Liver (tissue), 3 donors: ENCODE measurements around the gene OLIG2.

ENCODE experiments used
- ATF3 ChIP-seq: IDR thresholded peaks from 2 replicates; pipeline ENCODE4 v1.6.1; 2016; ENCODE audit warnings: antibody characterized with exemption
- CTCF ChIP-seq: fragments of 150-350 bp; IDR thresholded peaks from 2 replicates; pipeline ENCODE4 v1.5.1; 2017; ENCODE audit warnings: improper control_type of control experiment, low read depth, low read length; ENCODE audit not compliant: missing input control
- EGR1 ChIP-seq, 2 donors: IDR thresholded peaks; 2 replicates each; pipeline ENCODE4 v1.6.1; 2016 to 2018; ENCODE audit warnings: antibody characterized with exemption in 2 of 2, low read depth in 2 of 2
- FOXA2 ChIP-seq: IDR thresholded peaks from 2 replicates; pipeline ENCODE4 v1.6.1; 2016; ENCODE audit warnings: antibody characterized with exemption
- GABPA ChIP-seq, 2 donors: IDR thresholded peaks in 1 of 2; conservative IDR thresholded peaks in 1 of 2; 2 replicates each; pipeline ENCODE4 v1.6.1; 2016; ENCODE audit warnings: antibody characterized with exemption in 2 of 2, mild to moderate bottlenecking in 1 of 2, moderate library complexity in 1 of 2
- JUND ChIP-seq, 2 donors: IDR thresholded peaks; 2 replicates each; pipeline ENCODE4 v1.6.1; 2016; ENCODE audit warnings: antibody characterized with exemption in 2 of 2
- NR2F2 ChIP-seq: IDR thresholded peaks from 2 replicates; pipeline ENCODE4 v1.6.1; 2016; ENCODE audit warnings: antibody characterized with exemption
- RAD21 ChIP-seq, 2 donors: IDR thresholded peaks; 2 replicates each; pipeline ENCODE4 v1.6.1; 2016; ENCODE audit warnings: antibody characterized with exemption in 2 of 2, mild to moderate bottlenecking in 2 of 2
- REST ChIP-seq: IDR thresholded peaks from 2 replicates; pipeline ENCODE4 v1.6.1; 2016; ENCODE audit warnings: antibody characterized with exemption, mild to moderate bottlenecking
- SP1 ChIP-seq: IDR thresholded peaks from 2 replicates; pipeline ENCODE4 v1.6.1; 2018; ENCODE audit warnings: antibody characterized with exemption, mild to moderate bottlenecking
- TAF1 ChIP-seq: conservative IDR thresholded peaks from 2 replicates; pipeline ENCODE4 v1.6.1; 2016; ENCODE audit warnings: antibody characterized with exemption, mild to moderate bottlenecking
- YY1 ChIP-seq: IDR thresholded peaks from 2 replicates; pipeline ENCODE4 v1.6.1; 2016; ENCODE audit warnings: antibody characterized with exemption, mild to moderate bottlenecking
- ZBTB33 ChIP-seq: IDR thresholded peaks from 2 replicates; pipeline ENCODE4 v1.6.1; 2016; ENCODE audit warnings: antibody characterized with exemption
- TF ChIP-seq, protein P1 (sequence below): IDR thresholded peaks from 2 replicates; pipeline ENCODE4 v1.6.1; 2016; ENCODE audit warnings: antibody characterized with exemption
- donor health status: healthy.
- donor health status: healthy.

GRCh38 chr21:33015096-33015495, 10.6 kb upstream of the OLIG2 start:
- no peak for TF ChIP-seq CTCF
- no peak for TF ChIP-seq GABPA (IDR thresholded peaks at IDR 0.05 in 1 of 2, conservative IDR thresholded peaks at IDR 0.05 in 1 of 2)
- TF ChIP-seq ZBTB33: no peak
- TF ChIP-seq TAF1: no peak
- TF ChIP-seq, protein P1, sequence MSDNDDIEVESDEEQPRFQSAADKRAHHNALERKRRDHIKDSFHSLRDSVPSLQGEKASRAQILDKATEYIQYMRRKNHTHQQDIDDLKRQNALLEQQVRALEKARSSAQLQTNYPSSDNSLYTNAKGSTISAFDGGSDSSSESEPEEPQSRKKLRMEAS: no peak
- TF ChIP-seq ATF3: no peak
- TF ChIP-seq NR2F2: no peak
- no peak for TF ChIP-seq YY1
- TF ChIP-seq RAD21 (IDR thresholded peaks at IDR 0.05): no peak
- TF ChIP-seq SP1: no peak
- no peak for TF ChIP-seq JUND (IDR thresholded peaks at IDR 0.05)
- TF ChIP-seq EGR1 (IDR thresholded peaks at IDR 0.05; ENCODE audit: low read depth in 2 of 2): no peak
- no peak for TF ChIP-seq REST
- TF ChIP-seq FOXA2: no peak
